Tibial nerve (tissue), 4 donors: ENCODE results near the gene CAB39. TPM values are rescaled to one million over a fixed set of nuclear protein-coding genes. Genes with fewer than 3 reads are reported as not detected.
A peak's percentile ranks its signal among the peaks of the same experiment; 100 is the strongest.

ENCODE experiments used
- DNase-seq, 2 donors: peaks; one replicate each; pipeline ENCODE4 v3.0.0-alpha.2; 2019; ENCODE audit warnings: low spot score in 2 of 2
- H3K27ac ChIP-seq, 4 donors: fragments of 200-600 bp; sonication (generic) in 3 of 4; one replicate each; pipeline ENCODE4 v1.5.1; 2017 to 2019; ENCODE audit warnings: mild to moderate bottlenecking in 1 of 4
- H3K27me3 ChIP-seq, 2 donors: fragments of 200-600 bp; sonication (generic) in 1 of 2; one replicate each; pipeline versions ENCODE4 v1.5.1 to v1.6.0; 2017 to 2019
- H3K36me3 ChIP-seq, 3 donors: fragments of 200-600 bp; sonication (generic); one replicate each; pipeline ENCODE4 v1.5.1; 2018 to 2019
- H3K4me1 ChIP-seq, 4 donors: fragments of 200-600 bp; sonication (generic) in 3 of 4; one replicate each; pipeline ENCODE4 v1.5.1; 2017 to 2019
- H3K4me3 ChIP-seq, 4 donors: fragments of 200-600 bp; sonication (generic) in 3 of 4; one replicate each; pipeline ENCODE4 v1.5.1; 2017 to 2019; ENCODE audit warnings: mild to moderate bottlenecking in 1 of 4, moderate library complexity in 1 of 4
- H3K9me3 ChIP-seq, 4 donors: fragments of 200-600 bp; sonication (generic) in 3 of 4; one replicate each; pipeline ENCODE4 v1.5.1; 2017 to 2019
- EP300 ChIP-seq, 2 donors: sonication (generic); formaldehyde crosslinking; IDR thresholded peaks; one replicate each; pipeline ENCODE4 v1.6.1; 2017; ENCODE audit warnings: antibody characterized with exemption in 2 of 2, mild to moderate bottlenecking in 1 of 2
- POLR2A ChIP-seq, 2 donors: fragments of 450-650 bp; IDR thresholded peaks; one replicate each; pipeline ENCODE4 v1.6.1; 2017; ENCODE audit warnings: antibody characterized with exemption in 2 of 2, mild to moderate bottlenecking in 2 of 2, moderate library complexity in 2 of 2
- WGBS, 2 donors: methylation state at CpG; one replicate each; pipeline ENCODE4 v1.1.5; 2018; 5-methylcytosine and 5-hydroxymethylcytosine counted together
- total RNA-seq, 4 donors: library from RNA; depleted of rRNA; stranded (reverse); fragments of >200 nt; gene quantifications; one replicate each; pipeline ENCODE4 v1.1.0, GENCODE V29; 2016
- TF ChIP-seq, protein P1 (sequence below), 5 experiments: fragments of 200-600 bp in 3 of 5; fragments of 450-650 bp in 2 of 5; sonication (generic) in 3 of 5; IDR thresholded peaks; one replicate each; pipeline ENCODE4 v1.5.1; 2016 to 2019; ENCODE audit warnings: antibody characterized with exemption in 5 of 5, mild to moderate bottlenecking in 3 of 5, moderate library complexity in 2 of 5

CAB39 gene
- total RNA-seq, 4 donors from 2014 or later = 60.0 to 82.2 (median 69.7) TPM

DNA sequence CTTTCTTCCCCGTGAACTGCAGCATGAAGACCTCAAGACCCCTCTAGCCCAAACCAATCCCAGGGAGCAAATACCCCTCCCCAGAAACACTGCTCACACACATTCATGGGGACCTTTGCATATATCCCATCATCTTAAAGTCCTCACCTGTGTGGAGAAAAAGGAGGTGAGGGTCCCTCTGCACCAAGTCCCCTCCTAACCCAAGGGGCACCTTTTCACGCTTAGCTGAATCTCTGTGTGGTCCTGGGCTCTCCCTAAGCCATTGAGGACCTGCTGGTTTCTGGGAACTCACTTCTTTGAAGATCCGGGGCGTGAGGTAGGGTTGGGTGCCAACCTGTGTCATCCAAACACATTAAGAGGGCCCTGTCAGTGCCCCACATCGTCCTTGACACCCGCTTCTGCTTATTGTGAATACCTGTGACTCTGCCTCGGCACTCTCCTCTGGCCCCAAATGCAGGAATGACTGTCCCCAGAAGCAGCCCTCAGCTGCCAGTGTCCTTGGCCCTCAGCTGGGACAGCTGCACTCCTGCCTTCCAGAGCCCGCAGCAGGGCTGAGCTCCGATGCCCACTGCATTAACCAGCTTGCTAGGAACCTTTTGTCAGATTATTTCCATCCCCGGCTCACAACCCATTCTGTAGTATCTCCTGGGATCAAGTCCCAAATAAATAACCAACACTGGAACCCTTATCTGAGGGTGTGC, 110.8 kb downstream of the CAB39 start:
- peaks cover 0 to 7% (median 6%) of the 10 kb centered on the region in 3 donors for H3K36me3 ChIP-seq
- WGBS, 2 donors = 77 to 79% methylated on average over 10 of the region's 10 CpGs
- H3K27ac ChIP-seq = no peak overlapping the region
- no peak for DNase-seq
- H3K4me3 ChIP-seq = no peak overlapping the region
- TF ChIP-seq, protein P1, sequence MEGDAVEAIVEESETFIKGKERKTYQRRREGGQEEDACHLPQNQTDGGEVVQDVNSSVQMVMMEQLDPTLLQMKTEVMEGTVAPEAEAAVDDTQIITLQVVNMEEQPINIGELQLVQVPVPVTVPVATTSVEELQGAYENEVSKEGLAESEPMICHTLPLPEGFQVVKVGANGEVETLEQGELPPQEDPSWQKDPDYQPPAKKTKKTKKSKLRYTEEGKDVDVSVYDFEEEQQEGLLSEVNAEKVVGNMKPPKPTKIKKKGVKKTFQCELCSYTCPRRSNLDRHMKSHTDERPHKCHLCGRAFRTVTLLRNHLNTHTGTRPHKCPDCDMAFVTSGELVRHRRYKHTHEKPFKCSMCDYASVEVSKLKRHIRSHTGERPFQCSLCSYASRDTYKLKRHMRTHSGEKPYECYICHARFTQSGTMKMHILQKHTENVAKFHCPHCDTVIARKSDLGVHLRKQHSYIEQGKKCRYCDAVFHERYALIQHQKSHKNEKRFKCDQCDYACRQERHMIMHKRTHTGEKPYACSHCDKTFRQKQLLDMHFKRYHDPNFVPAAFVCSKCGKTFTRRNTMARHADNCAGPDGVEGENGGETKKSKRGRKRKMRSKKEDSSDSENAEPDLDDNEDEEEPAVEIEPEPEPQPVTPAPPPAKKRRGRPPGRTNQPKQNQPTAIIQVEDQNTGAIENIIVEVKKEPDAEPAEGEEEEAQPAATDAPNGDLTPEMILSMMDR (IDR thresholded peaks at IDR 0.05) = no peak
- TF ChIP-seq POLR2A (IDR thresholded peaks at IDR 0.05) (no peak), EP300 (IDR thresholded peaks at IDR 0.05) (no peak)
- H3K27me3 ChIP-seq = peaks cover 0 to 20% of the 10 kb centered on the region in 2 donors
- peaks cover 0 to 12% (median 3%) of the 10 kb centered on the region in 4 donors for H3K4me1 ChIP-seq
- H3K9me3 ChIP-seq = no peaks in the 10 kb centered on the region

DNA sequence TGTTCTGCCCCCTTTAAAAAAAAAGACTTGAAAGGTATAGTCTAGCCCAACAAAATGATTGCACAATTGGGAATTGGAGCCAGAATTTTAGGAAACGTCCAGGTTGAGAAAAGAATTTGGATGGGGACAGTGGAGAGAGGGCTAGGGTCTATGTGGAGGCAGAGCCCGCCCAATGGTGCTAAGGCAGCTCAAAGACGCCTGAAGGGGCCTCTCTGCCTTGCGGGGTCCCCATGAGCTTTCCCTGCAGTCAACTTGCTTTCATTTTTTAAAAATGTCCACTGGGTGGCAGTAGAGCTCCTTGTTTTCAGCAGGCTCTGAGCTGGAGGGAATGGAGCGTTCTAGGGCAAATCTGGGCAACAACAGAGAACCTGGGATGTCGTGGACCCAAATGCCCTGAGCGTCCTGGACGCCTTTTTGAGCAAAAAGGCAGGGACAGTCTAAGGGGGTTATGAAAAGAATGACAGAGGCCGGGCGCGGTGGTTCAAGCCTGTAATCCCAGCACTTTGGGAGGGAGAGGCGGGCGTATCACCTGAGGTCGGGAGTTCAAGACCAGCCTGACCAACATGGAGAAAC, 111.8 kb downstream of the CAB39 start:
- no peak overlapping the region for H3K27ac ChIP-seq
- H3K4me3 ChIP-seq = peak overlapping the region in 1 of 4 donors; percentile 34
- no peaks in the 10 kb centered on the region for H3K9me3 ChIP-seq
- H3K4me1 ChIP-seq = peaks cover 0 to 14% (median 4%) of the 10 kb centered on the region in 4 donors
- peak in 1 of 2 donors; percentile 61 for DNase-seq
- TF ChIP-seq, protein P1 (IDR thresholded peaks at IDR 0.05) = peak; percentile 62 to 81 (median 74)
- TF ChIP-seq POLR2A (IDR thresholded peaks at IDR 0.05) = no peak
- peaks cover 0 to 30% of the 10 kb centered on the region in 2 donors for H3K27me3 ChIP-seq
- WGBS, 2 donors = 22 to 23% methylated on average over 14 of the region's 14 CpGs
- H3K36me3 ChIP-seq = no peaks in the 10 kb centered on the region

DNA sequence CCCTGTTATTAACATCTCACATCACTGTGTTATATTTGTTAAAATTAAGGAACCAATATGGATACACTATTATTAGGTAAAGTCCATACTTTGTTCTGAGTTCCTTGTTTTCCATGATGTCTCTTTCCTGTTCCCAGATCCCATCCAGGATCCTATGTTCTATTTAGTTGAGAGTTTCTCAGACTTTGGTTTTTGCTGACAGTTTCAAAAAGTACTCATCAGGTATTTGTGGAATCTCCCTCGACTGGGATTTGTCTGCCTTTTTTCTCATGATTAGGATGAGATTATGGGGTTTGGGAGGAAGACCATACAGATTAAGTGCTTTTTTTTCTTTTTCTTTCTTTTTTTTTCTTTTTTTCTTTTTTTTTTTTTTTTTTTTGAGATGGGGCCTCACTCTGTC, 112.7 kb downstream of the CAB39 start:
- 58 to 59% methylated on average over 1 of the region's 1 CpG for WGBS, 2 donors
- Histone ChIP-seq H3K4me1 (peaks cover 0 to 14% (median 4%) of the 10 kb centered on the region in 4 donors), H3K9me3 (no peaks in the 10 kb centered on the region), H3K36me3 (no peaks in the 10 kb centered on the region), H3K27ac (no peak overlapping the region), H3K27me3 (peaks cover 0 to 37% of the 10 kb centered on the region in 2 donors), H3K4me3 (no peak overlapping the region)
- TF ChIP-seq EP300 (IDR thresholded peaks at IDR 0.05) = no peak
- TF ChIP-seq POLR2A (IDR thresholded peaks at IDR 0.05) = no peak
- TF ChIP-seq, protein P1 (IDR thresholded peaks at IDR 0.05) = no peak
- DNase-seq = no peak

DNA sequence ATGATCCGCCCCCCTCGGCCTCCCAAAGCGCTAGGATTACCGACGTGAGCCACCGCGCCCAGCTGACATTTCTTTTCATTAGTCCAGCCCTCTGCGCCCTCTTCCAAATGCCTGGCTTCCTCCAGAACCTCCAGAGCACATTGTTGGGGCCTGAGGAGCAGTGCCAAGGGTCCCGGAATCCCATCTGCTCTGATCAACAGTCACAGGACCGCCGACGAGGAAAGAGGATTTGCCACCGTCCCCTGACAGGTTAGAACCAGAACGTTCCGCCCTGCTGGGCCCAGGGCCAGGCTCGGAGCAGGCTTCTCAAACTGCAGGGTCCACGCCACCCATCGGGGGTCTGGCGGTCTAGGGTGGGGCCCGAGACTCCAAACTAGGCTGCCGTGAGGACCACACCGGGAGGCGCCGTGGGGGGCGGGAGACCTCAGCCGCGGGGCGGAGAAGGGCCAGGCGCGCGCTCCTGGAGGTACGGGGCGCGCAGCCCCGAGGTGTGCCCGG, 115.2 kb downstream of the CAB39 start:
- no peaks in the 10 kb centered on the region for H3K36me3 ChIP-seq
- H3K9me3 ChIP-seq = no peaks in the 10 kb centered on the region
- WGBS, 2 donors = 47 to 54% methylated on average over 16 to 26 of the region's 36 CpGs
- no peak overlapping the region for H3K27ac ChIP-seq
- DNase-seq = no peak
- peaks cover 0 to 47% of the 10 kb centered on the region in 2 donors for H3K27me3 ChIP-seq
- H3K4me1 ChIP-seq = peaks cover 0 to 18% (median 4%) of the 10 kb centered on the region in 4 donors
- H3K4me3 ChIP-seq = peak overlapping the region in 3 of 4 donors; percentile 26 to 44 (median 38)
- TF ChIP-seq, protein P1 (IDR thresholded peaks at IDR 0.05) = no peak
- TF ChIP-seq POLR2A (IDR thresholded peaks at IDR 0.05) (no peak), EP300 (IDR thresholded peaks at IDR 0.05) (no peak)
